ENCODE measurements around the gene FBXL19. TPM values are rescaled to one million over a fixed set of nuclear protein-coding genes. Genes with fewer than 3 reads are reported as not detected.

FBXL19 gene
- total and polyA plus RNA-seq, 2 of the 13 experiments (the other 11 are each of a cell fraction or from before 2014, with no cell fraction given), result 6.0 to 13.7 TPM

DNA sequence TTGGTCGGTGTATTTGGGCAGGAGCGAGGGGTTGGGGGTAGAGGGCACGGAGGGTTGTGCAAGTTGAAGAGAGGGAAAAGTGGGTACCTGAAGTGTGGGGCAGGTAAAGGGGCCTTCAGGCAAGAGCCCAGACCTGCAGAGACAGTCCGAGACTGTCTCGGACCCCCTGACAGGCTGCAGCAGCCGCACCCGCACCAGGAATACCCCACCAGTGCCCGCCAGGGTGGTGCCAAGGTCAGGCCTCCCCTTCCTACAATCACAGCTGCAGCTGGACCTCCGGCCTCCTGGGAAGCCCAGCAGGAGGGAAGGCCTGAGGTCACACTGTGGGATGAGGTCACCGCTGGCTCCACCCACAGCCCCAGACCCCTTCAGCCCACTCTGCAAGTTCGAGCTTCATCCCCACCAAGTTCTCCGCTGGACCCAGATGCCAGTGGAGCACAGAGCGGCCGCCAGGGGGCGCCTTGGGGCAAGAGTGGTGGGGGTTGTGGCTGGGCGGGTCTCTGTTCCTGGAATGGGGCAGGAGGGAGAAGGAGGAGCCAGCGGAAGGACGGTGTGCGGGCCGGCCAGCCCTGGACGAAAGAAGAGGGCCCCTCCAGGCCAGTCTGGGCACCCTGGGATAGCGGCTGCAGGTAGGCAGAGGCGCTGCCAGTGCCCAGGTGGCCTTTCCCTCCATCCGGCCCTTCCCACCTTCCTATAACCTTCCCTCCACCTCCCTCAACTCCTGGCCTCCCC, 61.5 kb downstream of the FBXL19 start, which contains the start of gene HSD3B7 (continued):
- TF ChIP-seq, protein P1, sequence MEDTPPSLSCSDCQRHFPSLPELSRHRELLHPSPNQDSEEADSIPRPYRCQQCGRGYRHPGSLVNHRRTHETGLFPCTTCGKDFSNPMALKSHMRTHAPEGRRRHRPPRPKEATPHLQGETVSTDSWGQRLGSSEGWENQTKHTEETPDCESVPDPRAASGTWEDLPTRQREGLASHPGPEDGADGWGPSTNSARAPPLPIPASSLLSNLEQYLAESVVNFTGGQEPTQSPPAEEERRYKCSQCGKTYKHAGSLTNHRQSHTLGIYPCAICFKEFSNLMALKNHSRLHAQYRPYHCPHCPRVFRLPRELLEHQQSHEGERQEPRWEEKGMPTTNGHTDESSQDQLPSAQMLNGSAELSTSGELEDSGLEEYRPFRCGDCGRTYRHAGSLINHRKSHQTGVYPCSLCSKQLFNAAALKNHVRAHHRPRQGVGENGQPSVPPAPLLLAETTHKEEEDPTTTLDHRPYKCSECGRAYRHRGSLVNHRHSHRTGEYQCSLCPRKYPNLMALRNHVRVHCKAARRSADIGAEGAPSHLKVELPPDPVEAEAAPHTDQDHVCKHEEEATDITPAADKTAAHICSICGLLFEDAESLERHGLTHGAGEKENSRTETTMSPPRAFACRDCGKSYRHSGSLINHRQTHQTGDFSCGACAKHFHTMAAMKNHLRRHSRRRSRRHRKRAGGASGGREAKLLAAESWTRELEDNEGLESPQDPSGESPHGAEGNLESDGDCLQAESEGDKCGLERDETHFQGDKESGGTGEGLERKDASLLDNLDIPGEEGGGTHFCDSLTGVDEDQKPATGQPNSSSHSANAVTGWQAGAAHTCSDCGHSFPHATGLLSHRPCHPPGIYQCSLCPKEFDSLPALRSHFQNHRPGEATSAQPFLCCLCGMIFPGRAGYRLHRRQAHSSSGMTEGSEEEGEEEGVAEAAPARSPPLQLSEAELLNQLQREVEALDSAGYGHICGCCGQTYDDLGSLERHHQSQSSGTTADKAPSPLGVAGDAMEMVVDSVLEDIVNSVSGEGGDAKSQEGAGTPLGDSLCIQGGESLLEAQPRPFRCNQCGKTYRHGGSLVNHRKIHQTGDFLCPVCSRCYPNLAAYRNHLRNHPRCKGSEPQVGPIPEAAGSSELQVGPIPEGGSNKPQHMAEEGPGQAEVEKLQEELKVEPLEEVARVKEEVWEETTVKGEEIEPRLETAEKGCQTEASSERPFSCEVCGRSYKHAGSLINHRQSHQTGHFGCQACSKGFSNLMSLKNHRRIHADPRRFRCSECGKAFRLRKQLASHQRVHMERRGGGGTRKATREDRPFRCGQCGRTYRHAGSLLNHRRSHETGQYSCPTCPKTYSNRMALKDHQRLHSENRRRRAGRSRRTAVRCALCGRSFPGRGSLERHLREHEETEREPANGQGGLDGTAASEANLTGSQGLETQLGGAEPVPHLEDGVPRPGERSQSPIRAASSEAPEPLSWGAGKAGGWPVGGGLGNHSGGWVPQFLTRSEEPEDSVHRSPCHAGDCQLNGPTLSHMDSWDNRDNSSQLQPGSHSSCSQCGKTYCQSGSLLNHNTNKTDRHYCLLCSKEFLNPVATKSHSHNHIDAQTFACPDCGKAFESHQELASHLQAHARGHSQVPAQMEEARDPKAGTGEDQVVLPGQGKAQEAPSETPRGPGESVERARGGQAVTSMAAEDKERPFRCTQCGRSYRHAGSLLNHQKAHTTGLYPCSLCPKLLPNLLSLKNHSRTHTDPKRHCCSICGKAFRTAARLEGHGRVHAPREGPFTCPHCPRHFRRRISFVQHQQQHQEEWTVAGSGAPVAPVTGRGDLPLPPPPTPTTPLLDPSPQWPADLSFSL (CRISPR knock-in tag; IDR thresholded peaks at IDR 0.05), result no peak
- TF ChIP-seq, protein P2, sequence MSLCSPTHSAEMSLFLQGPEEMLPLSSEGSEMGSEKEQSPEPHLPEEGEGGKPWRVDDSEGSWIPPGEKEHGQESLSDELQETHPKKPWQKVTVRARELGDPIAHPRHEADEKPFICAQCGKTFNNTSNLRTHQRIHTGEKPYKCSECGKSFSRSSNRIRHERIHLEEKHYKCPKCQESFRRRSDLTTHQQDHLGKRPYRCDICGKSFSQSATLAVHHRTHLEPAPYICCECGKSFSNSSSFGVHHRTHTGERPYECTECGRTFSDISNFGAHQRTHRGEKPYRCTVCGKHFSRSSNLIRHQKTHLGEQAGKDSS (CRISPR knock-in tag; IDR thresholded peaks at IDR 0.05; ENCODE audit: borderline replicate concordance, low read depth), result no peak; the same call in 1 of the 2 replicates
- TF ChIP-seq, protein P3, sequence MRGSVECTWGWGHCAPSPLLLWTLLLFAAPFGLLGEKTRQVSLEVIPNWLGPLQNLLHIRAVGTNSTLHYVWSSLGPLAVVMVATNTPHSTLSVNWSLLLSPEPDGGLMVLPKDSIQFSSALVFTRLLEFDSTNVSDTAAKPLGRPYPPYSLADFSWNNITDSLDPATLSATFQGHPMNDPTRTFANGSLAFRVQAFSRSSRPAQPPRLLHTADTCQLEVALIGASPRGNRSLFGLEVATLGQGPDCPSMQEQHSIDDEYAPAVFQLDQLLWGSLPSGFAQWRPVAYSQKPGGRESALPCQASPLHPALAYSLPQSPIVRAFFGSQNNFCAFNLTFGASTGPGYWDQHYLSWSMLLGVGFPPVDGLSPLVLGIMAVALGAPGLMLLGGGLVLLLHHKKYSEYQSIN (CRISPR knock-in tag; IDR thresholded peaks at IDR 0.05; ENCODE audit: borderline replicate concordance), result no peak
- TF ChIP-seq HNRNPK (IDR thresholded peaks at IDR 0.05; ENCODE audit: low read depth, low read length, poor library complexity, severe bottlenecking) (peak; percentile 93), PAF1 (CRISPR knock-in tag; IDR thresholded peaks at IDR 0.05) (no peak), ZSCAN31 (CRISPR knock-in tag; IDR thresholded peaks at IDR 0.05; ENCODE audit: low read depth) (no peak), ZNF264 (CRISPR knock-in tag; IDR thresholded peaks at IDR 0.05) (no peak), NRL (CRISPR knock-in tag; IDR thresholded peaks at IDR 0.05; ENCODE audit: borderline replicate concordance) (no peak)
- TF ChIP-seq, protein P4, sequence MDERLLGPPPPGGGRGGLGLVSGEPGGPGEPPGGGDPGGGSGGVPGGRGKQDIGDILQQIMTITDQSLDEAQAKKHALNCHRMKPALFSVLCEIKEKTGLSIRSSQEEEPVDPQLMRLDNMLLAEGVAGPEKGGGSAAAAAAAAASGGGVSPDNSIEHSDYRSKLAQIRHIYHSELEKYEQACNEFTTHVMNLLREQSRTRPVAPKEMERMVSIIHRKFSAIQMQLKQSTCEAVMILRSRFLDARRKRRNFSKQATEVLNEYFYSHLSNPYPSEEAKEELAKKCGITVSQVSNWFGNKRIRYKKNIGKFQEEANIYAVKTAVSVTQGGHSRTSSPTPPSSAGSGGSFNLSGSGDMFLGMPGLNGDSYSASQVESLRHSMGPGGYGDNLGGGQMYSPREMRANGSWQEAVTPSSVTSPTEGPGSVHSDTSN (CRISPR knock-in tag; IDR thresholded peaks at IDR 0.05), result no peak
- TF ChIP-seq, protein P5, sequence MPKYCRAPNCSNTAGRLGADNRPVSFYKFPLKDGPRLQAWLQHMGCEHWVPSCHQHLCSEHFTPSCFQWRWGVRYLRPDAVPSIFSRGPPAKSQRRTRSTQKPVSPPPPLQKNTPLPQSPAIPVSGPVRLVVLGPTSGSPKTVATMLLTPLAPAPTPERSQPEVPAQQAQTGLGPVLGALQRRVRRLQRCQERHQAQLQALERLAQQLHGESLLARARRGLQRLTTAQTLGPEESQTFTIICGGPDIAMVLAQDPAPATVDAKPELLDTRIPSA (CRISPR knock-in tag; IDR thresholded peaks at IDR 0.05; ENCODE audit: borderline replicate concordance), result no peak; the same call in 1 of the 2 replicates
- TF ChIP-seq, protein P6, sequence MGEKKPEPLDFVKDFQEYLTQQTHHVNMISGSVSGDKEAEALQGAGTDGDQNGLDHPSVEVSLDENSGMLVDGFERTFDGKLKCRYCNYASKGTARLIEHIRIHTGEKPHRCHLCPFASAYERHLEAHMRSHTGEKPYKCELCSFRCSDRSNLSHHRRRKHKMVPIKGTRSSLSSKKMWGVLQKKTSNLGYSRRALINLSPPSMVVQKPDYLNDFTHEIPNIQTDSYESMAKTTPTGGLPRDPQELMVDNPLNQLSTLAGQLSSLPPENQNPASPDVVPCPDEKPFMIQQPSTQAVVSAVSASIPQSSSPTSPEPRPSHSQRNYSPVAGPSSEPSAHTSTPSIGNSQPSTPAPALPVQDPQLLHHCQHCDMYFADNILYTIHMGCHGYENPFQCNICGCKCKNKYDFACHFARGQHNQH (CRISPR knock-in tag; IDR thresholded peaks at IDR 0.05), result peak; percentile 56

All from HepG2 (cell line).